Right forelimb (tissue), 1 donor: ENCODE data around the gene TAF9.
"Not testable (repeated sequence)": the region's sequence is repeated elsewhere in the genome, so short reads cannot be mapped to it uniquely, and the experiment has no call there.

Experiments used
- DNase-seq: peaks from one replicate; pipeline ENCODE4 v3.0.0-alpha.2; 2018

Gene TAF9

GRCh38 chr5:69335341-69335935, 33.9 kb downstream of the TAF9 start:
- DNase-seq = no peak

GRCh38 chr5:69334793-69335268, 34.5 kb downstream of the TAF9 start:
- peak; percentile 84 for DNase-seq

- not testable (repeated sequence) for DNase-seq
Measured at GRCh38 chr5:69333668-69334315, 35.5 kb downstream of the TAF9 start.

- DNase-seq = no peak
Measured at GRCh38 chr5:69331528-69332445, 37.5 kb downstream of the TAF9 start.

GRCh38 chr5:69329905-69330489, 39.3 kb downstream of the TAF9 start:
- no peak for DNase-seq

- DNase-seq = no peak
Measured at GRCh38 chr5:69326365-69326764, 43.0 kb downstream of the TAF9 start.

- DNase-seq = no peak
Measured at GRCh38 chr5:69317391-69317790, 51.9 kb downstream of the TAF9 start.

GRCh38 chr5:69315972-69316371, 53.3 kb downstream of the TAF9 start:
- no peak for DNase-seq
